Activated CD4-positive, CD25-positive, alpha-beta regulatory T cell treated with anti-CD3 and anti-CD28 coated beads, Interleukin-2, amount 50 U/mL, for 72 hours (primary cell): ENCODE data around the gene CYP2U1.
"Not testable (repeated sequence)": the region's sequence is repeated elsewhere in the genome, so short reads cannot be mapped to it uniquely, and the experiment has no call there.

Source experiments
- DNase-seq: peaks from one replicate; pipeline ENCODE4 v3.0.0; 2021

CYP2U1 gene

GRCh38 chr4:107922486-107923473 is 8.6 kb upstream of the CYP2U1 start:
- DNase-seq: no peak

DNA sequence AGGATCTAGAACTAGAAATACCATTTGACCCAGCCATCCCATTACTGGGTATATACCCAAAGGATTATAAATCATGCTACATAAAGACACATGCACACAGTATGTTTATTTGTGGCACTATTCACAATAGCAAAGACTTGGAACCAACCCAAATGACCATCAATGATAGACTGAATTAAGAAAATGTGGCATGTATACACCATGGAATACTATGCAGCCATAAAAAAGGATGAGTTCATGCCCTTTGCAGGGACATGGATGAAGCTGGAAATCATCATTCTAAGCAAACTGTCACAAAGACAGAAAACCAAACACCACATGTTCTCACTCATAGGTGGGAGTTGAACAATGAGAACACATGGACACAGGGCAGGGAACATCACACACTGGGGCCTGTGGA is 5.6 kb upstream of the CYP2U1 start:
- not testable (repeated sequence) for DNase-seq

- not testable (repeated sequence) for DNase-seq
These were observed 4.5 kb upstream of the CYP2U1 start for GRCh38 chr4:107926875-107927274.

DNA sequence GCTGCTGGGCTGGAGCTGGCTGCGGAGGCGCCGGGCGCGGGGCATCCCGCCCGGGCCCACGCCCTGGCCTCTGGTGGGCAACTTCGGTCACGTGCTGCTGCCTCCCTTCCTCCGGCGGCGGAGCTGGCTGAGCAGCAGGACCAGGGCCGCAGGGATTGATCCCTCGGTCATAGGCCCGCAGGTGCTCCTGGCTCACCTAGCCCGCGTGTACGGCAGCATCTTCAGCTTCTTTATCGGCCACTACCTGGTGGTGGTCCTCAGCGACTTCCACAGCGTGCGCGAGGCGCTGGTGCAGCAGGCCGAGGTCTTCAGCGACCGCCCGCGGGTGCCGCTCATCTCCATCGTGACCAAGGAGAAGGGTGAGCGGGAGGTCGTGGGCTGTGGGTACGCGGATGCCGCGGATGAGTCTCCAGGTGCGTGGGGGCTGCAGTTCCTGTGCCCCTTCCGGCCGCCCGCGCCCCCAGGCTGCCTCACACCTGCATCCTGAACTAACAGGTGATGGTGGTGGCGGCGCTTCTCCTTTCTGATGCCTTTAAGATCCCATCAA is 499 bp downstream of the CYP2U1 start:
- DNase-seq: peak; percentile 36

GRCh38 chr4:107935246-107935645 is 3.9 kb downstream of the CYP2U1 start:
- no peak for DNase-seq

GRCh38 chr4:107937040-107937439 is 5.7 kb downstream of the CYP2U1 start:
- no peak for DNase-seq

- no peak for DNase-seq
These were observed 8.0 kb downstream of the CYP2U1 start for GRCh38 chr4:107939307-107939706.

- no peak for DNase-seq
These were observed 14.5 kb downstream of the CYP2U1 start for GRCh38 chr4:107945809-107946208.

DNA sequence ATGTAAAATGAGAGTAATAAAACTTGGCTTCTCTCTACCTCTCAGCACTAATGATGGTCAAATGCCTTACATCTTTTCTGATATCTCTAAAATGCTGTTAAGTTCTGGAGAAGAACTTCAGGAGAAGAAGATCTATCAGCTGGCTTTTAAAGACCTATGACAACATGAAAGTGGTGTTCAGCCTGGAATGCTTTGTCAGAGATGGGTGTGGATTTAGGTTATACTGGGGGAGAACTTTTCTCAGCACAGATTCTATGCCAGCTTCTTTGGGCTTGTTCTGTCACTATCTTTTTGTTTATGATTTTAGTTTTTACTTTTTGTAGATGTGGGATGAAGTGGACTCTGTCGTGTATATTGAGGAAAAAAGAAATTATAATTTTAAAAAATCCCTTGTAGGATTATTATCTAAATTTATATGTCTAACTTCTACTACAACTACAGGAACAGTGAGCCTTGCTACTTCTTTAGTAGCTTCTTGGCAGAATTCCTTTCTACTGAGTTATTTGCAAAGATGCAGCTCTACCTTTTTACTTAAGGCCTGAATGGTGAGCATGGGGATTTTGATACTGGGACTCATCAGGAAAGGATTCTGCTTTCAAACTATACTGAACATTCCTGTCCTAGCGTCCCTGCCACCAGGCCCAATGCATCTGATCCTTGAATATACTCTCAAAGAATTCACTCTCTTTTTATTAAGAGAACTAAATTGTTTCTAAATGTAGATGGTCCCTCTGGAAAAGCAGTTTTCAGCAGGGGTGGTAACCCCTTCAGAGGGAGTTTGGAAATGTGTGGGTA is 19.6 kb downstream of the CYP2U1 start:
- no peak for DNase-seq

GRCh38 chr4:107951551-107951950 is 20.2 kb downstream of the CYP2U1 start:
- DNase-seq: no peak

DNA sequence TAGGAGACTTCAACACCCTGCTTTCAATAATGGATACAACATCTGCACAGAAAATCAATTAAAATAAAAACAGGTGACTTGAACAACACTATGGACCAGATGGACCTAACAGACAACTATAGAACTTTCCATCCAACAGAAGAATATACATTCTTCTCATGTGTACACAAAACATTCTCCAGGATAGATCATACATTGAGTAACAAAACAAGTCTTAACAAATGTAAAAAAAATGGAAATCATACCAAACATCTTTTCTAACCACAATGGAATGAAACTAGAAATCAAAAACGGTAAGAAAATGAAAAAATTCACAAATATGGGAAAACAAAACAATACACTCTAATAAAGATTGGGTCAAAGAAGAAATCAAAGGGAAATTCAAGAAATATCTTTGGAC is 24.7 kb downstream of the CYP2U1 start:
- no peak for DNase-seq

DNA sequence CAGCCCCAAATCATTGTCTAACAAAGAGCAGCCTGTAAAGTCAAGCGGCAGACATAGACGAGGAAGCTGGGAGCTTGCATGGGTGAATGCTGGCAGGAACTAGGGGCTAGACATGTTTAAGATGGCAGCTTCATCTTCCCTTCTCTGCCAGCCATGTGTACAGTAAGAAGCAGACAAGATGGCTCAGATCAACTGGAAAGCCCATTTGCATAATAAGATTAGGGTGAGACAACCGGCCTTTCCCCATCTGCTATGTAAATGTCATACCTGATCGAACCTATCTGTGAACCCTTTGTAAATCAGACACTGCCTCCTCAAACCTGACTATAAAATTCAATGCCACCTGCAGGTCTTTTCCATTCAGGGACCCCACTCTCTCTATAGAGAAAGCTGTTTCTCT is 35.6 kb downstream of the CYP2U1 start:
- no peak for DNase-seq

GRCh38 chr4:107967519-107967918 is 36.2 kb downstream of the CYP2U1 start:
- not testable (repeated sequence) for DNase-seq

DNA sequence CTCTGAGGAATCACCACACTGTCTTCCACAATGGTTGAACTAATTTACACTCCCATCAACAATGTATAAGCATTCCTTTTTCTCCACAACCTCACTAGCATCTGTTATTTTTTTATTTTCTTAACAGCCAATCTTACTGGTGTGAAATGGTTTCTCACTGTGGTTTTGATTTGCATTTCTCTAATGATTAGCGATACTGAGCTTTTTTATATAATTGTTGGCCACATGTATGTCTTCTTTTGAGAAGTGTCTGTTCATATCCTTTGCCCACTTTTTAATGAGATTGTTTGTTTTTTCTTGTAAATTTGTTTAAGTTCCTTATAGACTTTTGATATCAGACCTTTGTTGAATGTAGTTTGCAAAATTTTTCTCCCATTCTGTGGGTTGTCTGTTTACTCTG is 36.6 kb downstream of the CYP2U1 start:
- DNase-seq: not testable (repeated sequence)

- DNase-seq: no peak
These were observed 38.9 kb downstream of the CYP2U1 start for GRCh38 chr4:107970063-107970798.

DNA sequence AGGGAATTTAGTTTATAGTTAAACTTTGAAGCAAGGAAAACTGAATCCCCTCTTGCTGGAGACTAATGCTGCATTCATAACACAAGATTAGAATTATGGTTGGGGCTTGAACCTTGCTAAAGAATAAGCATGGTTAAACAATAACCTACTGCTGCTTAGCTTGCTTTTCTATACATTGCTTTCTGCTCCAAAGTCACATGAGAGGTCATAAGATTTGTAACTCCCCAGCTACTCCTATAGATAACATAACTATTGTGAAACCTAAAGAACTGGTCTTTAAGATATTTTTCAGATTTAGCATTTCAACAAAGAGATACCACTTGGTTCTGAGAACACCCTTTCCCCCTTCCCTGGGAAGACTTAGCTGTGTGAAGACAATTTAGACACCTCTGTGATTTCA is 41.3 kb downstream of the CYP2U1 start:
- no peak for DNase-seq

GRCh38 chr4:107974523-107974922 is 43.2 kb downstream of the CYP2U1 start:
- no peak for DNase-seq

DNA sequence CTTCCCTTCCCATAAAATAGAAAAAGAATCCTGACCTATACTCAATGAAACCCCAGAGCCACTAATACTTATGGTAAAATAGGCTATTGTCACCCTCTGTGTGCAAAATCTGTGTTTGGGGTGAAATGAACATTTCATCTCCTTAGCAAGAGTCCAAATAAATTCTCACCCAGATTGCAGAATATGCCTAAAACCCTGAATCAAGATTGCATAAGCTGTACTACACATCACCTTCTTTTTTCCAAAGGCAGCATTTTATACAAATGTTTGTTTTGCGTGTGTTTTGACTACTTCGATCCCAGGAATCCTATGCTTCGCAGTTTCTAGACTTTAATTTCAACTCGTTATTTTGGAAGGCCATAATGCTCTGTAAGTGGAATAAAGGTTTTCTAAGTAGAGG is 46.1 kb downstream of the CYP2U1 start:
- DNase-seq: no peak

- no peak for DNase-seq
These were observed 46.8 kb downstream of the CYP2U1 start for GRCh38 chr4:107977966-107978705.

- no peak for DNase-seq
These were observed 47.5 kb downstream of the CYP2U1 start for GRCh38 chr4:107978716-107979451.
